Natural killer cell (primary cell): Measurements from ENCODE around the gene MACROD2. TPM values are rescaled to one million over a fixed set of nuclear protein-coding genes. Genes with fewer than 3 reads are reported as not detected.

Experiments used
- ATAC-seq, 3 donors: fragments of 150-1000 bp in 2 of 3; fragments of 200-7000 bp in 1 of 3; cut with Tn5 transposase; 1 replicate in 1 of 3; 2 replicates in 2 of 3; pipeline ENCODE4 v1.10.0; 2021; ENCODE audit warnings: mild to moderate bottlenecking in 2 of 3, moderate library complexity in 2 of 3
- DNase-seq, 2 donors: peaks; one replicate each; pipeline versions ENCODE4 v3.0.0 to v3.0.0-alpha.2; 2013 to 2021; ENCODE audit warnings: mixed read lengths in 1 of 2
- H3K27ac ChIP-seq: one replicate; pipeline ENCODE4 v1.5.1; 2013; ENCODE audit warnings: mild to moderate bottlenecking, low read length
- H3K27me3 ChIP-seq: one replicate; pipeline ENCODE4 v1.6.1; 2013; ENCODE audit warnings: low read length; ENCODE audit not compliant: control insufficient read depth, insufficient read depth
- H3K36me3 ChIP-seq: one replicate; pipeline ENCODE4 v1.6.1; 2013; ENCODE audit warnings: low read length; ENCODE audit not compliant: control insufficient read depth, insufficient read depth
- H3K4me1 ChIP-seq: one replicate; pipeline ENCODE4 v1.6.1; 2013; ENCODE audit warnings: low read length; ENCODE audit not compliant: control insufficient read depth, insufficient read depth
- H3K4me3 ChIP-seq: one replicate; pipeline ENCODE4 v1.5.1; 2013; ENCODE audit warnings: low read length
- H3K9me3 ChIP-seq: one replicate; pipeline ENCODE4 v1.6.1; 2013; ENCODE audit warnings: low read length; ENCODE audit not compliant: control insufficient read depth, insufficient read depth
- H3K27ac Mint-ChIP-seq, 2 donors: one replicate each; pipeline ENCODE4 v1.8.0; 2022; ENCODE audit warnings: mild to moderate bottlenecking in 2 of 2, mixed read lengths in 2 of 2, moderate library complexity in 1 of 2
- H3K27me3 Mint-ChIP-seq, 2 donors: one replicate each; pipeline ENCODE4 v1.8.0; 2022; ENCODE audit warnings: low read depth in 2 of 2, mixed read lengths in 2 of 2
- H3K36me3 Mint-ChIP-seq: one replicate; pipeline ENCODE4 v1.8.0; 2022; ENCODE audit warnings: mixed read lengths
- H3K4me1 Mint-ChIP-seq, 2 donors: one replicate each; pipeline ENCODE4 v1.8.0; 2022; ENCODE audit warnings: mixed read lengths in 2 of 2
- H3K4me3 Mint-ChIP-seq: one replicate; pipeline ENCODE4 v1.8.0; 2022; ENCODE audit warnings: mild to moderate bottlenecking, moderate library complexity, mixed read lengths
- H3K9me3 Mint-ChIP-seq, 2 donors: one replicate each; pipeline ENCODE4 v1.8.0; 2022; ENCODE audit warnings: mixed read lengths in 2 of 2
- WGBS: methylation state at CpG from one replicate; pipeline ENCODE4 v1.1.7; 2013; ENCODE audit warnings: missing lambda C conversion rate; ENCODE audit not compliant: insufficient coverage; 5-methylcytosine and 5-hydroxymethylcytosine counted together
- intact Hi-C: fragments of 100-400 bp; cut with micrococcal nuclease; formaldehyde crosslinking; loops from one replicate; pipeline ENCODE4 v1.14.2; 2022
- total RNA-seq, 4 donors: library from RNA; stranded (reverse); fragments of 120-200 nt in 1 of 4; gene quantifications; one replicate each; pipeline versions ENCODE4 v1.2.3 to v1.2.4, GENCODE V29; 2013 to 2022
- TF ChIP-seq, protein P1 (sequence below): fragments of 200-600 bp; IDR thresholded peaks from one replicate; pipeline ENCODE4 v1.8.0; 2022; ENCODE audit warnings: antibody characterized with exemption

MACROD2 gene
- total RNA-seq, 3 donors from 2014 or later (not counting 1 experiment from before 2014, with no cell fraction given): 0.19 to 0.88 TPM; not detected in 1

DNA sequence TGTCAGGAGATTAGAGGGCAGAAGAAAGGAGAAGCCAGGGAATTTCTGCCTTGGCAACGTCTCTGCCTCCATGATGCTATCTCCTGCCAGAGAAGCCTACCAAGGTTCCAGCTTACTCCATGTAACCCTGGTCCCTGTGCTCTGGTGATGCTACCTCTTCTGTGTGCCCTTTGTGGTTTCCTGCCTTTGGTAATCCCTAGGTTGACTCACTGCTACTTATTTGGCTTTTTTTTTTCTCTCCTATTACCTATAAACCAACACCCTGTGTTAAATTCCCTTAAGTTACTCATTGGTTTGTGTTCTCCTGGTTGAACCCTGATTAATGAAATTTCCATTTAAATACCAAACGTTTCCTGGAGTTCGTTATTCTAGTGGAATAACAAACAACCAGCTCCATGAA lies 869.9 kb downstream of the MACROD2 start:
- Histone ChIP-seq H3K27me3 (no peaks in the 10 kb centered on the region), H3K36me3 (no peaks in the 10 kb centered on the region), H3K4me1 (no peaks in the 10 kb centered on the region), H3K9me3 (no peaks in the 10 kb centered on the region), H3K4me3 (no peak overlapping the region), H3K27ac (no peak overlapping the region)
- Mint-ChIP-seq H3K9me3 (peaks cover 4 to 7% of the 10 kb centered on the region in 2 donors), H3K36me3 (no peaks in the 10 kb centered on the region), H3K27ac (no peak overlapping the region), H3K4me1 (no peaks in the 10 kb centered on the region), H3K4me3 (no peak overlapping the region), H3K27me3 (no peaks in the 10 kb centered on the region)
- intact Hi-C loops: no loop called here
- ATAC-seq (no peak), DNase-seq (no peak)
- WGBS: 78% methylated on average over 3 of the region's 3 CpGs
- TF ChIP-seq, protein P1, sequence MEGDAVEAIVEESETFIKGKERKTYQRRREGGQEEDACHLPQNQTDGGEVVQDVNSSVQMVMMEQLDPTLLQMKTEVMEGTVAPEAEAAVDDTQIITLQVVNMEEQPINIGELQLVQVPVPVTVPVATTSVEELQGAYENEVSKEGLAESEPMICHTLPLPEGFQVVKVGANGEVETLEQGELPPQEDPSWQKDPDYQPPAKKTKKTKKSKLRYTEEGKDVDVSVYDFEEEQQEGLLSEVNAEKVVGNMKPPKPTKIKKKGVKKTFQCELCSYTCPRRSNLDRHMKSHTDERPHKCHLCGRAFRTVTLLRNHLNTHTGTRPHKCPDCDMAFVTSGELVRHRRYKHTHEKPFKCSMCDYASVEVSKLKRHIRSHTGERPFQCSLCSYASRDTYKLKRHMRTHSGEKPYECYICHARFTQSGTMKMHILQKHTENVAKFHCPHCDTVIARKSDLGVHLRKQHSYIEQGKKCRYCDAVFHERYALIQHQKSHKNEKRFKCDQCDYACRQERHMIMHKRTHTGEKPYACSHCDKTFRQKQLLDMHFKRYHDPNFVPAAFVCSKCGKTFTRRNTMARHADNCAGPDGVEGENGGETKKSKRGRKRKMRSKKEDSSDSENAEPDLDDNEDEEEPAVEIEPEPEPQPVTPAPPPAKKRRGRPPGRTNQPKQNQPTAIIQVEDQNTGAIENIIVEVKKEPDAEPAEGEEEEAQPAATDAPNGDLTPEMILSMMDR: no peak

DNA sequence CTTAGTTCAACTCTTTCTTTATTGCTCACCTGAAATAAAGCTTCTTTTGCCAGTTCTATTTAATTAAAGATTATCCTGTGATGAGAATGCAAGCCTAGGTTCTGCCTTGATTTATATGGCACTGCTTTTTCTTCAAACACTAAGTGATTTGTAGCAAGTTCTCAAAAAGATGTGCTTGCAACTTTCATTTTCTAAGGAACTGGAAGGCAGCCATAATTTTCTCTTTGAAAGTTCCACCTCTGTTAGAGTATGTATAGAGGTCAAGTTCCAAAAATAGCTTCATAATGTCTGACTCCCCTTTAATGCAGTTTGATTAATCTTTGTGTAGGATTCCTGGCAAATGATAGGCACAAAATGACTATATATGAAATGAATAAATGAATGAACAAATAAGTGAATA lies 870.4 kb downstream of the MACROD2 start:
- intact Hi-C loops: no loop called here
- H3K36me3 ChIP-seq: no peaks in the 10 kb centered on the region
- H3K4me3 Mint-ChIP-seq: no peak overlapping the region
- TF ChIP-seq, protein P1: no peak
- H3K27ac Mint-ChIP-seq: no peak overlapping the region
- H3K4me1 ChIP-seq: no peaks in the 10 kb centered on the region
- ATAC-seq: no peak
- no peaks in the 10 kb centered on the region for H3K4me1 Mint-ChIP-seq
- no peaks in the 10 kb centered on the region for H3K36me3 Mint-ChIP-seq
- DNase-seq: no peak
- no peaks in the 10 kb centered on the region for H3K27me3 ChIP-seq
- no peaks in the 10 kb centered on the region for H3K27me3 Mint-ChIP-seq
- no peak overlapping the region for H3K27ac ChIP-seq
- H3K4me3 ChIP-seq: no peak overlapping the region
- H3K9me3 Mint-ChIP-seq: peaks cover 4 to 7% of the 10 kb centered on the region in 2 donors
- no peaks in the 10 kb centered on the region for H3K9me3 ChIP-seq

DNA sequence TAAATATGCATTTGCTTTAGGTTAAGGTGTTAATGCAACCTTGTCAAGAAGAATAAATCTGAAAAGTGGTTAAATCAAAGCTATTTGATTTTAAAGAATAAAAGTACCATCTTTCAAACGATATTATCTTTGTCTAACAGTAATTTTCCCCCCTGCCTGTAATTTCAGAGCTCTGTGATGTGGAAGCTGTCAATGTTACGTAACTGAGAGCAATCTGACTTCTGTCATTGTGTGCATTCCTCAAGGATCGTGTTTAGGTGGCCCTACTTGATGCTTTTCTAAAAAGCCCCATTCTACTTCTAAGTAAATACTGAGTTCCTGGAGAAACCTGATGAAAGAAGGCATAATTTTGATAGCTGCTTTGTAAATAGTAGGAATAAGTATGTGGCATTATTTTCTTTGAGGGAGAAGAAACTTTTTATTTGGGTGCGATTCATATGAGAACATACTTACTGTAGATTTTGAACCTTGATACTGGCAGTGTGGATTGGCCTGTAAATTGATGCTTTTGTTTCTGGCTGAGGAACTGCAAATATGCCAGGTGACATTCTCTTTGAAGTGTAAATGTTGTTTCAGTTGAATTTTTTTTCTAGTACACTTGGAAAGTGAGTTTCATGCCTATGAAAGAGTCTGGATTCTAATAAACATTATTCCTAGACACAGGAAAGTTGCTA lies 871.7 kb downstream of the MACROD2 start:
- Mint-ChIP-seq H3K27me3 (no peaks in the 10 kb centered on the region), H3K4me3 (no peak overlapping the region), H3K9me3 (peaks cover 6 to 11% of the 10 kb centered on the region in 2 donors), H3K27ac (no peak overlapping the region), H3K4me1 (no peaks in the 10 kb centered on the region), H3K36me3 (peaks cover 6% of the 10 kb centered on the region)
- Histone ChIP-seq H3K4me3 (no peak overlapping the region), H3K9me3 (no peaks in the 10 kb centered on the region), H3K36me3 (no peaks in the 10 kb centered on the region), H3K27me3 (no peaks in the 10 kb centered on the region), H3K27ac (no peak overlapping the region), H3K4me1 (no peaks in the 10 kb centered on the region)
- no peak for DNase-seq
- no peak for ATAC-seq
- intact Hi-C loops: no loop called here
- WGBS: 74% methylated on average over 3 of the region's 4 CpGs
- TF ChIP-seq, protein P1: no peak
